Small intestine (tissue), 7 donors: ENCODE measurements around the gene LYPLAL1. TPM values are rescaled to one million over a fixed set of nuclear protein-coding genes. Genes with fewer than 3 reads are reported as not detected.
"Not testable (repeated sequence)": the region's sequence is repeated elsewhere in the genome, so short reads cannot be mapped to it uniquely, and the experiment has no call there.

Experiments
- DNase-seq, 2 donors: peaks; one replicate each; pipeline versions ENCODE4 v3.0.0 to v3.0.0-alpha.2; 2013
- FAIRE-seq: peaks from 2 replicates; lab custom pipeline; 2012; peaks lifted over from hg19 to GRCh38; lab: Jason Lieb, UNC
- H3K27ac ChIP-seq, 3 donors: one replicate each; pipeline ENCODE4 v1.5.1; 2013; ENCODE audit warnings: low read length in 2 of 3, mild to moderate bottlenecking in 2 of 3, control low read depth in 1 of 3, inconsistent platforms in 1 of 3, low read depth in 1 of 3, moderate library complexity in 1 of 3
- H3K27me3 ChIP-seq, 3 donors: one replicate each; pipeline ENCODE4 v1.6.1; 2013; ENCODE audit warnings: low read length in 3 of 3, inconsistent platforms in 1 of 3; ENCODE audit not compliant: control insufficient read depth in 3 of 3, insufficient read depth in 3 of 3
- H3K36me3 ChIP-seq, 3 donors: one replicate each; pipeline ENCODE4 v1.6.1; 2013; ENCODE audit warnings: low read length in 3 of 3, inconsistent platforms in 1 of 3, low read depth in 1 of 3, mild to moderate bottlenecking in 1 of 3, moderate library complexity in 1 of 3; ENCODE audit not compliant: control insufficient read depth in 3 of 3, insufficient read depth in 2 of 3
- H3K4me1 ChIP-seq, 3 donors: one replicate each; pipeline ENCODE4 v1.6.1; 2013; ENCODE audit warnings: low read length in 2 of 3, inconsistent platforms in 1 of 3, low read depth in 1 of 3, mild to moderate bottlenecking in 1 of 3, moderate library complexity in 1 of 3; ENCODE audit not compliant: control insufficient read depth in 3 of 3, insufficient read depth in 2 of 3
- H3K4me3 ChIP-seq, 3 donors: one replicate each; pipeline ENCODE4 v1.5.1; 2013; ENCODE audit warnings: low read length in 3 of 3, control low read depth in 1 of 3, inconsistent platforms in 1 of 3, low read depth in 1 of 3, mild to moderate bottlenecking in 1 of 3, moderate library complexity in 1 of 3
- H3K9me3 ChIP-seq, 2 donors: one replicate each; pipeline ENCODE4 v1.6.1; 2013; ENCODE audit warnings: low read depth in 1 of 2, low read length in 1 of 2; ENCODE audit not compliant: control insufficient read depth in 2 of 2, insufficient read depth in 1 of 2
- WGBS, 3 donors: extraction: QIAGEN DNeasy Blood & Tissue Kit; methylation state at CpG; one replicate each; pipeline ENCODE4 v1.1.7; 2013; 5-methylcytosine and 5-hydroxymethylcytosine counted together
- polyA plus RNA-seq, 4 donors: library from polyadenylated mRNA; stranded (reverse) in 3 of 4; unstranded in 1 of 4; fragments of 200-250 nt in 3 of 4; fragments of 120-200 nt in 1 of 4; gene quantifications; one replicate each; pipeline versions ENCODE4 v1.2.1 to v1.2.3, GENCODE V29; 2013
- donor health status: healthy with polysubstance abuse.
- donor health status: control.
- donor health status: control.
- donor health status: Bipolar disorder and iron deficiency.
- donor health status: healthy.

The LYPLAL1 gene
- polyA plus RNA-seq, 4 donors, result 16.2 to 36.9 (median 28.3) TPM

GRCh38 chr1:219228058-219228419, 54.4 kb downstream of the LYPLAL1 start:
- Histone ChIP-seq H3K27me3 (no peaks in the 10 kb centered on the region), H3K4me3 (no peak overlapping the region), H3K36me3 (peaks cover 0 to 4% (median 0%) of the 10 kb centered on the region in 3 donors), H3K4me1 (no peaks in the 10 kb centered on the region), H3K27ac (no peak overlapping the region), H3K9me3 (no peaks in the 10 kb centered on the region)
- FAIRE-seq, result no peak
- 95 to 98% (median 97%) methylated on average over 5 of the region's 5 CpGs for WGBS, 3 donors
- no peak for DNase-seq

GRCh38 chr1:219232890-219233289, 59.2 kb downstream of the LYPLAL1 start:
- DNase-seq (no peak), FAIRE-seq (no peak)
- WGBS, 3 donors, result 79 to 87% (median 83%) methylated on average over 2 of the region's 2 CpGs
- H3K4me3 ChIP-seq, result no peak overlapping the region
- H3K27me3 ChIP-seq, result no peaks in the 10 kb centered on the region
- H3K9me3 ChIP-seq, result no peaks in the 10 kb centered on the region
- H3K4me1 ChIP-seq, result no peaks in the 10 kb centered on the region
- no peak overlapping the region for H3K27ac ChIP-seq
- peaks cover 0 to 4% (median 0%) of the 10 kb centered on the region in 3 donors for H3K36me3 ChIP-seq

GRCh38 chr1:219235903-219236481, 62.3 kb downstream of the LYPLAL1 start:
- DNase-seq (no peak), FAIRE-seq (no peak)
- H3K27me3 ChIP-seq, result no peaks in the 10 kb centered on the region
- H3K4me3 ChIP-seq, result no peak overlapping the region
- no peaks in the 10 kb centered on the region for H3K4me1 ChIP-seq
- H3K9me3 ChIP-seq, result no peaks in the 10 kb centered on the region
- H3K27ac ChIP-seq, result no peak overlapping the region
- H3K36me3 ChIP-seq, result no peaks in the 10 kb centered on the region
- WGBS, 3 donors, result 81 to 93% (median 89%) methylated on average over 2 of the region's 2 CpGs

- no peaks in the 10 kb centered on the region for H3K9me3 ChIP-seq
- DNase-seq (peak in 1 of 2 donors; percentile 7), FAIRE-seq (no peak)
- H3K4me1 ChIP-seq, result no peaks in the 10 kb centered on the region
- no peaks in the 10 kb centered on the region for H3K36me3 ChIP-seq
- H3K4me3 ChIP-seq, result no peak overlapping the region
- 30 to 74% (median 55%) methylated on average over 5 of the region's 5 CpGs for WGBS, 3 donors
- no peak overlapping the region for H3K27ac ChIP-seq
- H3K27me3 ChIP-seq, result no peaks in the 10 kb centered on the region
Measured at GRCh38 chr1:219236933-219237610, 63.4 kb downstream of the LYPLAL1 start.

- FAIRE-seq, result no peak
- WGBS, 3 donors, result 93 to 94% (median 93%) methylated on average over 2 of the region's 2 CpGs
- Histone ChIP-seq H3K27me3 (no peaks in the 10 kb centered on the region), H3K9me3 (no peaks in the 10 kb centered on the region), H3K36me3 (no peaks in the 10 kb centered on the region), H3K4me1 (no peaks in the 10 kb centered on the region), H3K4me3 (no peak overlapping the region), H3K27ac (no peak overlapping the region)
- no peak for DNase-seq
Measured at GRCh38 chr1:219239518-219239917, 65.8 kb downstream of the LYPLAL1 start.

- FAIRE-seq (no peak), DNase-seq (no peak)
- H3K36me3 ChIP-seq, result no peaks in the 10 kb centered on the region
- no peak overlapping the region for H3K27ac ChIP-seq
- no peaks in the 10 kb centered on the region for H3K27me3 ChIP-seq
- no peak overlapping the region for H3K4me3 ChIP-seq
- H3K4me1 ChIP-seq, result no peaks in the 10 kb centered on the region
- H3K9me3 ChIP-seq, result no peaks in the 10 kb centered on the region
Measured at GRCh38 chr1:219244864-219245263, 71.2 kb downstream of the LYPLAL1 start.

DNA sequence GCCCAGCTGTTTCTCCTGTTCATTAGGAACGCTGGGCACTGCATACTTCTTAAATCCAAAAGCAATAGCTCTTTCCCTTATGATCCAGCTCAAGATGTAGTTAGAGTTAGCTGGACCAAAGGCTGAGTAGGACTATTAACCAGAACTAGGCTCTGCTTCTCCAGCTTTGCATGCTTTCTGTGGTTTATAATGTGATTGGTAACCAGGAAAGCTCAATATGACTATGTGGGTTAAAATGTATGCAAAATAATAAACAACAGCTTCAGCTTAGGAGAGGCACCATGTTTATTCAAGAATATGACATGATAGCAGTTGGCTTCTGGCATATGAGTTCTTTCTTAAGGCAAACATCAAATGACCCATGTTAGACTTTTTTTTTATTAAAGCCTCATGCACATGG, 73.8 kb downstream of the LYPLAL1 start:
- Histone ChIP-seq H3K27me3 (no peaks in the 10 kb centered on the region), H3K9me3 (no peaks in the 10 kb centered on the region), H3K4me1 (no peaks in the 10 kb centered on the region), H3K27ac (no peak overlapping the region), H3K36me3 (no peaks in the 10 kb centered on the region), H3K4me3 (no peak overlapping the region)
- no peak for FAIRE-seq
- WGBS, 3 donors, result 62 to 85% (median 78%) methylated on average over 1 of the region's 1 CpG
- DNase-seq, result no peak

DNA sequence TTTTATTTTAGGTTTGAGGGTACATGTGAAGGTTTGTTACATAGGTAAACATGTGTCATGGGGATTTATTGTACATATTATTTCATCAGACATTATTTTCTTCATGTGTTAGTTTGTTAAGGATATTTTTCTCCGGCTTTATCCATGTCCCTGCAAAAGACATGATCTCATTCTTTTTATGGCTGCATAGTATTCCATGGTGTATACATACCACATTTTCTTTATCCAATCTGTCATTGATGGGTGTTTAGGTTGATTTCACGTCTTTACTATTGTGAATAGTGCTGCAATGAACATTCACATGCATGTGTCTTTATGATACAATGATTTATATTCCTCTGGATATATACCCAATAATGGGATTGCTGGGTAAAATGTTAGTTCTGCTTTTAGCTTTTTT, 76.8 kb downstream of the LYPLAL1 start:
- not testable (repeated sequence) for H3K36me3 ChIP-seq, H3K27ac ChIP-seq, H3K4me1 ChIP-seq, H3K9me3 ChIP-seq, DNase-seq, H3K27me3 ChIP-seq, FAIRE-seq, H3K4me3 ChIP-seq
- WGBS, 3 donors, result 90 to 95% (median 94%) methylated on average over 2 of the region's 2 CpGs

DNA sequence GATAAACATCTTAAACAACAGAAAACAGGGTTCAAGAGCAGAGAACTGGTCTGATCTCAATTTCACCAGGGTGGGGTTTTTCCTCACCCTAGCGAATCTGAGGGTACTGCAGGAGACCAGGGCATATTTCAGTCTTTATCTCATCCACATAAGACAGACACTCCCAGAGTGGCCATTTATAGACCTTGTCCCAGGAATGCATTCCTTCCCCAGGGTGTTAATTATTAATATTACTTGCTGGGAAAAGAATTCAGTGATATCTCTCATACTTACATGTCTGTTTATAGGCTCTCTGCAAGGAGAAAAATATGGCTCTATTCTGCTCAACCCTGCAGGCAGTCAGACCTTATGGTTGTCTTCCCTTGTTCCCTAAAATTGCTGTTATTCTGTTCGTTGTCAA, 84.1 kb downstream of the LYPLAL1 start:
- no peak for FAIRE-seq
- WGBS, 3 donors, result 32 to 46% (median 39%) methylated on average over 2 of the region's 2 CpGs
- Histone ChIP-seq H3K9me3 (peaks cover 0 to 14% of the 10 kb centered on the region in 2 donors), H3K27me3 (no peaks in the 10 kb centered on the region), H3K36me3 (no peaks in the 10 kb centered on the region), H3K27ac (no peak overlapping the region), H3K4me1 (no peaks in the 10 kb centered on the region), H3K4me3 (no peak overlapping the region)
- DNase-seq, result peak in 1 of 2 donors; percentile 57
